ENCODE data around the gene VGF.

The VGF gene

GRCh38 chr7:101186194-101186593 is 20.8 kb upstream of the VGF start:
- in situ Hi-C loops (cut with HindIII; ENCODE audit: low sequenced_read_pairs), result no loop called here

GRCh38 chr7:101185258-101185839 is 20.0 kb upstream of the VGF start:
- in situ Hi-C loops (cut with HindIII; ENCODE audit: low sequenced_read_pairs), result no loop called here

DNA sequence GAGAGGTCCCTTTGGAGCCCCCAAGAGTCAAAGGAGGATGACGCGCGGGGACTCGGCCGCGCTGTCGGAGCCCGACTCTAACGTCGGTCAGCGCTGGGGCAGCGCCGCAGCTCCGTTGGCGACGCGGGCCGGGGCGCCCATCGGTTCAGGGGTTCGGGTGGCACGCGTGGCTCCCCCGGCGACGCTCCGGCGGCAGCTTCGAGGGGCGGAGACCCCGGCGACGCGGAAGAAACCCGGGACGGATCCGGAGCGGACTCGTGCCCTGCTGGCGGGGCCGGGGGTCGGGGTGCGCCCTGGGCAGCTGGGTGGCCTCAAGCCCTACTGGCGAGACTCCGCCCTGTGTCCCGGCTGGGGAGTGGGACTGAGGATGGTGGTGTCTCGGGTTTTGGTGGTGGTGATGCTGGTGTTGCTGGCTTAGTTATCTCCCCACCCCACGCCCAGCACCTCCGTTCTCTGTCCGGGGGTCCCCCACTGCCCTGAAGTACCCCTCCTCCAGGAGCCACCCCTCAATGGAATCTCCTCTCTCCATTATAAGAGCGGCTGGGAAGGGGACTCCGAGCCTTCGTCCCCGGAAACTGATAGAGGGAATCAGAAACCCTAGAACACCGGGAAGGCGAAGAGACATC is 14.9 kb upstream of the VGF start, which contains the start of gene NAT16:
NAT16 (minus strand) TSS at position 164 of the 626 bp plus-strand sequence. CDS start 5,486 bp downstream, outside the sequence.
- in situ Hi-C loops (cut with HindIII; ENCODE audit: low sequenced_read_pairs), result no loop called here

DNA sequence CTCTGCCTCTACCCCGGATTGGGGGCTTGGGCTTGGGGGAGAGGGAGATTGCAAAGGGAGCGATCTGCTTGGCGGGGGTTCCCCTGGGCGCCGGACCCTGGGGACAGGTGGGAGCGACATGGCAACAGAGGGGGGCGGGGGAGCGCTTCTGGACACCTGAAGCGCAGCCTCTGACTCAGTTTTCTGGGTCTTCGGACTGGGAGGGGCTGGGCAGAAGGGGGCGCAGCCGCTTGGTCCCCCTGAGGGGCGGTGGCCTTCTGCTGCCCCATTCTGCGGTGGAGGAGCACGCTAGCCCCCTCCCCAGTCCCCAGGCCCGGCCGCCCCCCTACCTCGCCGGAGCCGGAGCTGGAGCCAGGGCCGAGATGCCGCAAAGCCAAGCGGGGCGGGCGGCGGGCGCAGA is 14.3 kb upstream of the VGF start:
- in situ Hi-C loops (cut with HindIII; ENCODE audit: low sequenced_read_pairs), result no loop called here

DNA sequence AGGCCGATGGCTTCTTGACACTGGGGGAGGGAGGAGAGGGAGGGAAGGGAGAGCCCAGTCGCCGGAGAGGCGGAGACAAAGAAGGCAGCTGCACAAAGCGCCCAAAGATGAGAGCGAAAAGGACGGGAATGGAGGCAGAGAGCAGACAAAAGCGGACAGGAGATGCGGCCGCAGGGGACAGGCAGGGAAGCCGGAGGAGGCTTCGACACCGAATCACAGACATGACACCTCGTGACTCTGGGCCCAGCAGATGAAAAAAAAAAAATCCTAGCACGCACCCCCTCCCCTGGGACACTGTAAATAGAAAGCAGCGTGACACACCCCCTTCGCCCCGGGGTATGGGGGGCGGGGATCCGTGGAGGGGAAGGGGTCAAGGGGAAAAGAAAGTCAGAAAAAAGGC is 13.7 kb upstream of the VGF start:
- in situ Hi-C loops (cut with HindIII; ENCODE audit: low sequenced_read_pairs), result no loop called here

- in situ Hi-C loops (cut with HindIII; ENCODE audit: low sequenced_read_pairs), result no loop called here
These were observed 12.3 kb upstream of the VGF start for GRCh38 chr7:101177644-101178043.

- in situ Hi-C loops (cut with HindIII; ENCODE audit: low sequenced_read_pairs), result no loop called here
These were observed 10.3 kb upstream of the VGF start for GRCh38 chr7:101175664-101176063.

- in situ Hi-C loops (cut with HindIII; ENCODE audit: low sequenced_read_pairs), result no loop called here
These were observed 9.0 kb upstream of the VGF start for GRCh38 chr7:101174322-101174854.

- in situ Hi-C loops (cut with HindIII; ENCODE audit: low sequenced_read_pairs), result no loop called here
These were observed 8.4 kb upstream of the VGF start for GRCh38 chr7:101173752-101174244.

DNA sequence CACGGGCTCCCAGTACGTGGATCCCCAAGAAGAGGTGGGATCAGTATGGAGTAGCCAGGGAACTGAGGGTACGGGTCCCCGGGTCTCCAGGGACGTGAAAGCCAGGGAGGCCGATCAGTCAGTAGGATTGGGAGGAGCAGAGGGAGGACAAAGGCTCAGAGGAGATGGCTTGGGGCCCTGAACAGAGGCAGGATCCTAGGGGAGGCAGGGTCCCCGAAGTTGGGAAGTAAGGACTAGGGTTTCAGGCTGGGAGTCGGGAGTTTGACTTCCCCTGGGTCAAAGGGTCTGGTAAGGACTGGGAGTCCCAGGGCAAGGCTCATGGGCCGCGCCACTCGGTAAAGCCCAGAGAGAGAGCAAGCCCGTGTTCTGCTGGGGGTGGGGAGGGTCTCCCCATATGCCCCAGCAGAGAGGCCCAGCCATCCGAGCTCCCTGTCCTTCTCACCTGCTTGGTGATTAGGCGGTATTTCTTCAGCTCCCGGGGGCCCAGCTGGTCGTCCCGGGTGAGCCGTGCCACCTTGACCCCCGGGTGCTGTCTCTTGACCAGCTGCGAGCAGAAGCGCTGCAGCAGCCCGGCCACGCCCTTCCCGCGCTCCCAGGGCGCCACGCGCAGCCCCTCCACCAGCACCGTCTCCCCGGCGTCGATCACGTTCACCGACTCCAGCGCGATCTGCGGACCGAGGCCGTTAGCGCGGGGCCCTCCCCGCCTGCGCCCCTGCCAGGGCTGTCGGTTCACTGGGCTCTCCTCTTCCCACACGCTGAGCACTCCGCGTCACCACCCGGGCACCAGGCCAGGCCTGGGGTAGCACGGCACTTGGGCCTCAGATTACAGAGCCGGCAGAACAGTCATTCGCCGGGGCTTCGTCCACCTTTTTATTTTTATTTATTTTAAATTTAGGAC is 7.7 kb upstream of the VGF start:
- in situ Hi-C loops (cut with HindIII; ENCODE audit: low sequenced_read_pairs), result no loop called here

DNA sequence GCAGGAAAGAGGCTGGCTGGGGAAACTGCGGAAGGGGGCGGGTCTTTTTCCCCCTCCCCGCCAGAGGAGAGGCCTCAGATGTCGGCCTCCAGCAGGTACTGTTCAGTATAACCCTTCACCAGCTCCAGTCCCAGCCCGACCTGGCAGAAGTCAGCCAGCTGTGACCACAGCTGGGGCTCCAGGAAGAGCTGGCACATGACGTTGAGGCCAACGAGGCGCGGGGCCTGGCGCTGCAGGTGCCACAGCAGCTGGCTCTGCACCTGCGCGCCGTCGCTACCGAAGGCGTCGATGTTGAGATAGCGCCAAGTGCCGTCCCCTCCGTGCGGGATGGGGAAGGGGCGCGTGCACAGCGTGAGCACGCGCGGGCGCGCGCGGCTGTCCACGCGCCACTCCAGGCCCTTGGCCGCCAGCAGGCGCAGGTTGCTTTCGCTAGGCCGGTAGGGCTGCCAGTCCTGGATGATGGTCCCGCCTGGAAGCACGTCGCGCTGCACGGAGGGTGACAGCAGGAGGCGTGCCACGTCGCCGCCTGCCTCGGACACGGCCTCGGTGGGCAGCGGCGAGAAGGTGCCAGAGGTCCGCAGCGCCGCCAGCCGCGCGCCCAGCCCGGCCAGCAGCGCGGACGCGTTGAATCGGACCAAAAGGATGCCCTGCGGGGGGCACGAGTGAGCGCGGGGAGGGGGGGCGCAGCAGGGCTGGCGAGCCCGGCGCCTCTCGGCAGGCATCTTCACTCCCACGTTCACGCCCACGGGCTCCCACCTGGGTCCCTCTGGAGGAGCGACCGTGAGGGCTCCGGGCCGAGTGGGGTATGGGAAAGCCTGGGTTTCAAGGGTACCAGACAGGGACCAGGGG is 6.9 kb upstream of the VGF start:
- in situ Hi-C loops (cut with HindIII; ENCODE audit: low sequenced_read_pairs), result no loop called here

DNA sequence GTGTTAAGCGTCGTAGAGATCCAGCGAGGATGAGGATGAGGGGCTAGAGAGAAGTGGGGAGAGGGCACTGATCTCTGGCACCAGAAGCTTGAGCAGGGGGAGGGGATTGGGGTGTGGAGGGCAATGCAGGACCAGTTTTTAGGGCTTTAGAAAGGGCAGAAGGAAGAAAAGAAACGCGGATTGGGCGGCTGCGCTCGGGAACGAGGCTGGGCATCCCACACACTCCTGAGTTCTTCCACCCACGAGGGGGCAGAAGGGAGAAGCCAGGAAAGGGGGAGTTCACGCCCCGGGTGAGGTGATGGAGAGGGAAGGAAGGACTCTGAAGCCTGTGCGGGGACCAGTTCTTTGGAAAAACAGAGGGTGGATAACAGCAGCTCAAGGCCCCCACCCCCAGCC is 6.1 kb upstream of the VGF start:
- in situ Hi-C loops (cut with HindIII; ENCODE audit: low sequenced_read_pairs), result no loop called here

GRCh38 chr7:101170617-101171441 is 5.5 kb upstream of the VGF start:
- in situ Hi-C loops (cut with HindIII; ENCODE audit: low sequenced_read_pairs), result no loop called here

DNA sequence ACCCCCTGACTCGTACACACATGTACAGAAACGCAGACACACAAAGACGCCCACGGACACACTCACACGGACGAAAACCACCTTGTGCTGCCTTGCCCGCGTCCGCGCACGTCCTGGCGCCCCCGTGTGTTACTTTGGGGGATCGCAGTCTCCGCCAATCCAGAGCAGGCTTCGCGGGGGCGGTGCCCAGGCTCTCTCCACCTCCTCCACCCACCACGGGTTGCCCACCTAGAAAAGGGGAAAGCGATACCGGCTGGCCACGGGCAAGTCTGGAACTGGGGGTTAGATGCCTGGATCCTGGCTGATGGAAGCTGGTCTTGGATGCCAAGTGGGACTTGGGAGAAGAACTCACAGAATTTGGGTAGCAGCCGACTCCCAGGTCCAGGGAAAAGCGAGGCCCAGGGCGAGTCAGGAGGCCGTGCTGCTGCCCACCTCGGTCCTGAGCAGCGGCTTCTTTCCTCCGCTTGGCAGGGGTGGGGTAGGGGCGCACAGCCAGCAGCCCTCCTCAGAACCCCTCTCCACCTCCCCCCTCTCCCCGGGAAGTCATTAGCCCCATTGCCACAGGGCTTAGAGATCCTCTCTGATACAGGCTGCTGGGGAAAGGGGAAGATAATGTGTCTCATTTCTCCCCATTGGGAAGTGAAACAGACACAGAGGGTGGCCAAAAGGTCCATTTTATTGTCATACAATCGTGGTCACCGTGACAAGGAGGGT is 4.6 kb upstream of the VGF start:
- in situ Hi-C loops (cut with HindIII; ENCODE audit: low sequenced_read_pairs), result no loop called here

DNA sequence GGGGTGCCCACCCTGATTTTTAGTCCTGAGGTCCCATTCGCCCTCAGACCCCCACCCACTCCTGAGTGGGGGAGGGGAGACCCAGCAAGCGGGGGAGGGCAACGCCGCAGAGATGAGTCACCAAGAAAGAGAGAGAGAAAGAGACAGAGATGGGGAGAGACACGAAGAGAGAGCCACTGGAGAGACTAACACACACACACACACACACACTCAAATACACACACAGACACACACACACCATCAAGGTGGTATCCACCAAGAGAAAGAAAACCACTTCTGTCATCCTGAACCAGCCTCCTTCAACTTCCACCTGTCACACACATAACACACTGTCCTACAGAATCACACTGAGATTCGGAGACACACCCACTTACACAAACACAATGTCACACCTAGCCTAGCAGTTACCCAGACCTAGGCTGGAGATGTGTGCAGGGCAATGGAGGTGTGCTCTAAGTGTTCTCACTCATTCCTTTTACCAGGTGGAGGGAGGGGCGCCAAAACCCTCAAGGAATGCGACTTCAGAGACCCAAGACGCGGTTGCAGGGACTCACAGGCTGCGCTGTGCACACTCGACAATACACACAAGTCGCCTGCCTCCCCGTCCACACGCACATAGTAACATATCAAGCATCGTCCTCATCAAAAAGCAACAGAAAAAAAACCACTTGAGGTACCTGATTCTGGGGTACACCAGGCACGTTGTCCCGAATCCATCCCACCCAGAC is 3.9 kb upstream of the VGF start:
- in situ Hi-C loops (cut with HindIII; ENCODE audit: low sequenced_read_pairs), result no loop called here

- in situ Hi-C loops (cut with HindIII; ENCODE audit: low sequenced_read_pairs), result no loop called here
These were observed 3.2 kb upstream of the VGF start for GRCh38 chr7:101168412-101169049.

DNA sequence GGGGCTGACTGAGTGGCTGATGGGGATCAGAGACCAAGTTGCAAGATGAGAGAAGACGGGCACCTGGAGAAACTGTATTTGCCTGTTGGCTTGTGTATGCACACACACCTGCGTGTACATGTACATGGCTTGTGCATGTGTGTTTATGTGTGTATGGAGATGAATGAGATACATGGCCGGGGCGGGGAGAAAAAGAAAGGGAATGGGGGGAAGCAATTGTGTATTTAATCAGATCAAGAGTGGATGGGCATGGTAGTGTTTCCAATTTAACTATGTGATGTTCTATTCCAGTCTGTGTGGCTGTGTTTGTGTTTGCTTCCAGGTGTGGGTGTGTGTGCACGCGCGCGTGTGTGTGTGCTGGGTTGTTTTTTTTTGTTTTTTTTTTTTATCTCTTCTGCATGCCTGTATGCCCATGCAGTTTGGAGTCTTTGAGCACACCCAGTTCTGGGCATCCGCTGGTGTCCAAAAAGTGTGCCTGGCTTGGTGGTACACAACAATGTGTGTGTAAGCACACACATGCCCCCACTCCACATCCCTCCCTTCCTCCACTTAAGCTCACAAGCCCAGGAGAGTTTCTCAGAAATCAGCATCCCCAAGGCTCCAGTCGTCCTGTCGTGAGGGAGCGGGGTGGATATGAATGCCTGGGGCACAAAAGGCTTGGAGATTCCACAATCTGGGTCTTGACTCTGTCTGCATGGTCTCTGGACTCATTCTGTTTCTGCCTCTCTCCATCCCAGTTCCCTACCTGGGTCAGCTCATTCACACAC is 2.5 kb upstream of the VGF start:
- in situ Hi-C loops (cut with HindIII; ENCODE audit: low sequenced_read_pairs), result no loop called here

All from DLD1 (cell line).